Panc1 (cell line): ENCODE data around the gene HVCN1. TPM values are rescaled to one million over a fixed set of nuclear protein-coding genes. Genes with fewer than 3 reads are reported as not detected.

Source experiments
- ATAC-seq: fragments of 200-7000 bp; cut with Tn5 transposase; 2 replicates; pipeline ENCODE4 v1.9.1; 2020; ENCODE audit warnings: mild to moderate bottlenecking, moderate library complexity
- BruUV-seq: library from RNA; stranded (reverse); fragments of 400-500 nt; replicated peaks from 2 replicates; lab custom pipeline; 2021; lab: Mats Ljungman, UMichigan
- CTCF ChIA-PET: fragments of 300-600 bp; sonication (Branson Sonifier 250); formaldehyde crosslinking; loops from one replicate; lab custom pipeline; 2022; ENCODE audit warnings: antibody characterized with exemption; lab: Charles Lee
- POLR2A ChIA-PET: fragments of 300-600 bp; sonication (Branson Sonifier 250); formaldehyde crosslinking; loops from one replicate; lab custom pipeline; 2022; ENCODE audit warnings: antibody characterized with exemption; lab: Charles Lee
- DNase-seq: peaks from one replicate; pipeline ENCODE4 v3.0.0-alpha.2; 2010; ENCODE audit warnings: low read depth, low spot score
- H3K27ac ChIP-seq: 2 replicates; pipeline ENCODE4 v1.5.1; 2011; ENCODE audit warnings: mild to moderate bottlenecking, low read length, inconsistent platforms
- H3K27me3 ChIP-seq: fragments of 200-500 bp; sonication (Bioruptor generic); 2 replicates; pipeline ENCODE4 v1.6.0; 2014; ENCODE audit warnings: low read length, inconsistent platforms; ENCODE audit not compliant: control insufficient read depth, insufficient read depth
- H3K36me3 ChIP-seq: fragments of 200-500 bp; sonication (Bioruptor generic); 2 replicates; pipeline ENCODE4 v1.5.1; 2014; ENCODE audit warnings: inconsistent platforms, mild to moderate bottlenecking, low read length, moderate library complexity; ENCODE audit not compliant: control insufficient read depth, insufficient read depth
- H3K4me1 ChIP-seq: 2 replicates; pipeline ENCODE4 v1.5.1; 2011; ENCODE audit warnings: inconsistent platforms, mild to moderate bottlenecking, low read length, moderate library complexity; ENCODE audit not compliant: control insufficient read depth, insufficient read depth
- H3K4me3 ChIP-seq, 2 experiments: 2 replicates each; pipeline ENCODE4 v1.5.1; 2011 to 2012; ENCODE audit warnings: low read depth in 2 of 2, low read length in 2 of 2, mild to moderate bottlenecking in 2 of 2, inconsistent platforms in 1 of 2, moderate library complexity in 1 of 2
- H3K9me3 ChIP-seq: fragments of 200-500 bp; sonication (Bioruptor generic); 2 replicates; pipeline ENCODE4 v1.5.1; 2014; ENCODE audit warnings: low read depth, mild to moderate bottlenecking, inconsistent platforms, low read length, moderate library complexity; ENCODE audit not compliant: control insufficient read depth, insufficient read depth
- CTCF ChIP-seq: fragments of 450-650 bp; IDR thresholded peaks from 2 replicates; pipeline ENCODE4 v1.5.1; 2017; ENCODE audit warnings: mild to moderate bottlenecking
- POLR2AphosphoS5 ChIP-seq: IDR thresholded peaks from 2 replicates; pipeline ENCODE4 v1.6.1; 2012; ENCODE audit warnings: mild to moderate bottlenecking, low read depth, low read length, moderate library complexity
- REST ChIP-seq, 2 experiments: IDR thresholded peaks; 2 replicates each; pipeline ENCODE4 v1.6.1; 2011 to 2012; ENCODE audit warnings: low read depth in 2 of 2, control low read depth in 1 of 2, low read length in 1 of 2, mild to moderate bottlenecking in 1 of 2, moderate library complexity in 1 of 2; ENCODE audit not compliant: insufficient read depth in 1 of 2
- SIN3A ChIP-seq: IDR thresholded peaks from 2 replicates; pipeline ENCODE4 v1.6.1; 2012; ENCODE audit warnings: low read depth, mild to moderate bottlenecking, low read length, moderate library complexity, borderline replicate concordance; ENCODE audit not compliant: insufficient read depth
- TCF7L2 ChIP-seq: IDR thresholded peaks from 2 replicates; pipeline ENCODE4 v1.6.1; 2011; ENCODE audit warnings: mild to moderate bottlenecking, low read depth, low read length, inconsistent platforms
- in situ Hi-C: cut with HindIII; loops from 2 replicates; pipeline ENCODE4 v1.10.0; 2016; ENCODE audit warnings: low sequenced_read_pairs, low pct_unique_long_range_greater_than_20kb
- intact Hi-C: fragments of 100-400 bp; cut with micrococcal nuclease; formaldehyde crosslinking; loops from one replicate; pipeline ENCODE4 v1.10.0; 2022; ENCODE audit not compliant: unreplicated experiment
- total RNA-seq: library from RNA; stranded (reverse); gene quantifications from one replicate; pipeline ENCODE4 v1.2.1, GENCODE V29; 2021; ENCODE audit not compliant: unreplicated experiment

HVCN1 gene
- total RNA-seq, 1 experiment from 2014 or later, result 0.87 TPM

- POLR2A ChIA-PET, result no interaction called here
- in situ Hi-C loops, result no loop called here
- no peak for TF ChIP-seq SIN3A
- TF ChIP-seq POLR2AphosphoS5, result no peak
- TF ChIP-seq CTCF, result no peak
- no peak for TF ChIP-seq TCF7L2
- no peak for TF ChIP-seq REST (IDR thresholded peaks at IDR 0.05; ENCODE audit: insufficient read depth in 1 of 2, low read depth in 2 of 2, low read length in 1 of 2)
- H3K4me3 ChIP-seq, result no peak overlapping the region
- H3K4me1 ChIP-seq, result no peaks in the 10 kb centered on the region
- no TSS peak for BruUV-seq
- DNase-seq, result no peak
- H3K27me3 ChIP-seq, result no peaks in the 10 kb centered on the region
- CTCF ChIA-PET, result no interaction called here
- ATAC-seq, result no peak
- no peak overlapping the region for H3K27ac ChIP-seq
- no peaks in the 10 kb centered on the region for H3K36me3 ChIP-seq
- no peaks in the 10 kb centered on the region; the same call in 1 of the 2 replicates for H3K9me3 ChIP-seq
- intact Hi-C loops, result no loop called here
These were observed 19.8 kb downstream of the HVCN1 start for GRCh38 chr12:110669193-110669502.

GRCh38 chr12:110668480-110669192 lies 20.3 kb downstream of the HVCN1 start:
- no peaks in the 10 kb centered on the region; the same call in 1 of the 2 replicates for H3K9me3 ChIP-seq
- in situ Hi-C loops (no loop called here), intact Hi-C loops (no loop called here)
- ChIA-PET POLR2A (interaction anchor here (0.6 kb wide), 1 partner anchor 252 kb away, joined by 4 read pairs; no protein-coding TSS in a partner anchor), CTCF (no interaction called here)
- no peak overlapping the region for H3K27ac ChIP-seq
- ATAC-seq (peak; percentile 12; the same call in 1 of the 2 replicates), DNase-seq (no peak)
- 0 out of 2 replicates have a peak, but pooled peaks cover 2% of the 10 kb centered on the region for H3K27me3 ChIP-seq
- no peak overlapping the region for H3K4me3 ChIP-seq
- BruUV-seq, result no TSS peak
- H3K36me3 ChIP-seq, result no peaks in the 10 kb centered on the region
- TF ChIP-seq SIN3A (no peak), REST (IDR thresholded peaks at IDR 0.05; ENCODE audit: insufficient read depth in 1 of 2, low read depth in 2 of 2, low read length in 1 of 2) (no peak), CTCF (no peak), TCF7L2 (no peak), POLR2AphosphoS5 (no peak)
- H3K4me1 ChIP-seq, result no peaks in the 10 kb centered on the region
